GM12892 (cell line): ENCODE measurements around the gene ELAPOR1.

ENCODE experiments used
- POLR2A ChIP-seq: IDR thresholded peaks from 2 replicates; pipeline ENCODE4 v1.6.1; 2011; ENCODE audit warnings: low read depth, low read length, control low read depth
- POLR2AphosphoS5 ChIP-seq: IDR thresholded peaks from 2 replicates; pipeline ENCODE4 v1.6.1; 2011; ENCODE audit warnings: low read depth, low read length, control low read depth
- TAF1 ChIP-seq: IDR thresholded peaks from 2 replicates; pipeline ENCODE4 v1.6.1; 2011; ENCODE audit warnings: low read depth, mild to moderate bottlenecking, control low read depth, low read length, borderline replicate concordance

- no peak for TF ChIP-seq POLR2AphosphoS5
- no peak for TF ChIP-seq POLR2A
- TF ChIP-seq TAF1: no peak
These were observed 37.5 kb downstream of the ELAPOR1 start for GRCh38 chr1:109151146-109151990.
